Activated CD4-positive, alpha-beta T cell treated with anti-CD3 and anti-CD28 coated beads, Interleukin-2, amount 50 U/mL, for 4 hours (primary cell): ENCODE data around the gene TMBIM1.
A peak's percentile ranks its signal among the peaks of the same experiment; 100 is the strongest.

Source experiments
- DNase-seq, 2 experiments: peaks; one replicate each; pipeline ENCODE4 v3.0.0-alpha.2; 2020

TMBIM1 gene

DNA sequence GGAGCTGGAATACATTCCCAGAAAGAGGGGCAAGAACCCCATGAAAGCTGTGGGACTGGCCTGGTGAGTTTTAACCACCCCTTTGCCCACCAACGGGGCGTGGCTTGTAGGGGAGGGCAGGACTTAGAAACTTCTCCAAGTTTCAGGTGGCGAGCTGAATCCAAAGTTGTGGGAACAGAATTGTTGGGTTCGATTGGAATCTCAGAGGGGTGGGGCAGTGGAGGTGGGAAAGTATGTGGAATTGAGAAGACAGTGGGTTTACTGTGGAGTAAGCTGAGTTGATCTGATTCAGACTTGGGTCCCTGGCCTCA, 20.9 kb downstream of the TMBIM1 start:
- no peak for DNase-seq

DNA sequence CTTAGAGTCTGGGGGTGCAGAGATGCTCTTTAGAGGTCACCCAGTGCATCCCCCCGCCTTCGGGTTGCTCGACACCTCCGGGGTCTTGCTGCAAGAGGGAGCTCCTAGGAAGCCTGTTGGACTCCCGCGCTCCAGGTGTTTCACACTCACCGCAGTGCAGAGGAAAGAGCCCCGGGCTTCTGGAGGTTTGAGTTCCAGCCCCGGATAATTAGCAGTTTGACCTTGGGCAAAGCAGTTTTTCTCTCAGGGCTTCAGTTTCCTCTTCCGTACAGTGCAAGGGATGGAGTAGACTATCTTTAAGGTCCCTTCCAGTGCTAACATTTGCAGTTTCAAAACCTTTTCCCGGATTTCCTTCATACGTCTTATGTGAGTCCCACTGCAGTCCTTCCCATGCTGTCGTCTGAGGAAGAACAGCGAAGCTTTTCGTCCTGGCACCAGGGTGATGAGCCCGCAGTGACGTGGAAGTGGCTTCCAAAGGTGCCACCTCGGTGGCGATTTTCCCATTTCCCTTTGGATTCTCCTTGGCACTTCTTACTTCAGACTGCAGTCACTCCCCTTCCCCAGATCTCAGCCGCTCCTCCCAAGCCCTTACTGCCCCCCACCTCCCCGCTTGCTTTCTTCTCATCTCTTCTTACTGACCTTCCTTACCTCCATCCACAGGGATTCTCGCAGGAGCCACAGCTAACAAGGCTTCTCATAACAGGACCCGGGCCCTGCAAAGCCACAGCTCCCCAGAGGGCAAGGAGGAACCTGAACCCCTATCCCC, 21.4 kb downstream of the TMBIM1 start:
- no peak for DNase-seq

DNA sequence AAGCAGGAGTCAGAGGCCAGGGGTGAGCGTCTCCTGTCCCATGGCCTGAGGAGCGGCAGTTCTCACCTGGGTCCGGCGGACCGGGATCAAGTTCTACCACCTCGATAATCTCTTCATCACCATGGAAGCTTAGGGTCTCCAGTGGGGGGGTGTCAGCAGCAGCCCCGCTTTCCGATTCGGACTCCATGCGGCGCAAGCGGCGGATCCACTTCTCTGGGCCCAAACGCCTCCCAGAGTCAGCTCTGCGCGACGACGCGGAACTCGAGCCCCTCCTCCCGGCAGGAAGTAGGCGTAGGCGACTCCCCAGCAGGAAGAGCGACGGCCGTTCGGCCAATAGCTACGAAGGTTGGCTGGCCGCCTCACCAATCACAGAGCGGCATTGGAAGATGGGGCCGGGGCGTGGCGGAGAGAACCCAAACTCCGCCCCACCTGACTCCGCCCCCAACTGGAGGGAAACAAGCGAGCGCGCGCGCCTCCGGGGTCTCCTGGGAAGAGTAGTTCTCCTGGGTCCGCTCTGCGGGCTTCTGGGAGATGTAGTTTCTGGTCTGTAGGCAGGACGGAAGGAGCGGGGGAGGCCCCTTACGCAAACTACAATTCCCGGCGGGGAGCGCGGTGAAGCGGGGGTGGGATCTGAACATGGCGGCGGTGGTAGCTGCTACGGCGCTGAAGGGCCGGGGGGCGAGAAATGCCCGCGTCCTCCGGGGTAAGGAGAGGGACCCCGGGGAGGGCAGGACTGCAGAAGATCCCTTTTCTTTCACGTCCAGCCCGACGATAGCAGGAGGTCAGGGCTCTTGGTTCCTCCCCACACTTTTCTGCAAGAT, 22.2 kb downstream of the TMBIM1 start, which contains the start of the genes AAMP and PNKD:
AAMP (minus strand) TSS at position 238 of the 821 bp plus-strand sequence; CDS start at position 187, 51 bp downstream.
PNKD (plus strand) TSS at position 620 of the 821 bp plus-strand sequence; CDS start at position 637, 17 bp downstream.
- peak; percentile 100 for DNase-seq

DNA sequence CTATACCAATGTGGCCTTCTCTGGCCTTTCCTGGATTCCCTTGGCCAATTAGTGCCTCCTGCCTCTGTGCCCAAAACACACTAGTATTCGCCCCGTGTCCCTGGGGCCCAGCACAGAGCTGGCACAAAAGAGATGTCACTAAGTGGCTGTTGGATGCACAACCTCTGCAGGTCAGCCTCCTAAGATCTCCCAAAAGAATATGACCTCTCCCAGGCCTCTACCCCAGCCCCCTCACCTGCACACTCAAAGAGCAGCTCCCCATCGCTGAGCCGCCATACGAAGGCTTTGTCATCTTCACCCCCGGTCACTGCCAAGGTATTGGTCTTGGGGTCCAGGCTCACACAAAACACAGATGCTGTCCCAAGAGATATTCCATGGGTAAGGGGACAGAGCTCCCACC, 25.0 kb downstream of the TMBIM1 start:
- no peak for DNase-seq

DNA sequence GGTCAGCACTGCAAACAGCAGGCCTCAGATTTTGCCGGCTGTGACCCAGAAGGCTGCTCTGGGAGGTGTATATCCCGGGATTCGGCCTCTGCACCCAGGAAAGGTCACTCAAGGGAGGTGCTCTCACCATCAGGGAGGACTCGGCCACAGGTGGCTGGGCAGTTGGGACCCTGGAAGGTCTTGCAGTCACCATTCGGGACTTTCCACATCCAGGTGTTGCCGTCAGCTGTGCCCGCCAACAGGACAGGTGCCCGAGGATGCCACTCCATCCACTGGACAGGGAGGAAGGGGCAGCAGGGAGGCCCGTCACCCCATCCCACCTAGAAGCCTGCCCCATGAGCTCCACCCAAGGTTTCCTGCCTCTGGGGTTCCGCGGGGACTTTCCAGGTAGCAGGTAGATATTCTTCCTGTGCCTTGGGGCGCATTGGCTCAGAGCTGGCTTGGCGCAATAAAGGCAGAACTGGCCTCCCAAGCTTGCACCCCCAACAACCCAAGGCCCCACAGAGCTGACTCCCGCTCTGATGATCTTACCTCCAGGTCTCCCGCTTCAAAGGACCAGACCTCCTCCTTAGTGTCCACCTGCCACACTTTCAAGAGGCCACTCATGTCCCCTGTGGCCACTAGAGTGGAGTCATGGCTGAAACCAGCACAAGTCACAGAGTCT, 25.9 kb downstream of the TMBIM1 start:
- DNase-seq = no peak

- DNase-seq = no peak
Measured at GRCh38 chr2:218265626-218266025, 26.7 kb downstream of the TMBIM1 start.

DNA sequence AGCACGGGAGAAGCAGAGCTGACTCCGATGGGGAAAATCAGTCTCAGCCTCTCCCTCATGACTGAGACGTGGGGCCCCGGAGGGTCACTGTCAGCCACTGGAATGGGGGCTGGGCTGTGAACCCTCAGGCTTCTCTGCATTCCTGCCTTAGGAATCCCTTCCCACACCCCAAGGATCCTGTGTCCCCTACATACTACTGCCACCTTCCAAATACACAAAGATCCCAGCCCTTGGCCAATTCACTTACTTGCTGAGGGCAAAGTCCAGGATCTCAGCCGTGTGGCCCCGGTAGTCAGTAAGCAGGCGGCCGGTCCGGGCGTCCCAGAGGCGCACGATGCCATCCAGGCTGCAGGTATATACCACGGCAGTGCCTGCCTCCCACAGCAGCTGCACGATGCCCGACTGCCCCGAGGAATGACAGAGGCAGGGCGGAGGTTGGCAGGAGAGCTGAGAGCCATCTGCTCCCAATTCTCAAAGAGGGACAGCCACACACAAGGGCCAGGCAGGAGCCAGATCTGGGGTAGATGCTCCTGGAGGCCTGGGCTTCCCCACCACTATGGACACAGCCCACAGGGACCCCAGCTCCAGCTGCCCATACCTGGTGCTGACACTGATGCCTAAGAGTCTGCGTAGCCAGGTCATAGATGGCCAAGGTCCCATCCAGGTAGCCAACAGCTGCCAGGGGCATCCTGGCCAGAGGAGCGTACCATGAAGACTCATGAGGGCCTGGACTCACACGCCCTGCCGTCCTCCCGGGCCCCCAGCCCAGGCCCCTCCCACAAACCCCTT, 27.3 kb downstream of the TMBIM1 start:
- no peak for DNase-seq

GRCh38 chr2:218263817-218264641, 28.3 kb downstream of the TMBIM1 start:
- DNase-seq = no peak

GRCh38 chr2:218262631-218263586, 29.4 kb downstream of the TMBIM1 start:
- no peak for DNase-seq

DNA sequence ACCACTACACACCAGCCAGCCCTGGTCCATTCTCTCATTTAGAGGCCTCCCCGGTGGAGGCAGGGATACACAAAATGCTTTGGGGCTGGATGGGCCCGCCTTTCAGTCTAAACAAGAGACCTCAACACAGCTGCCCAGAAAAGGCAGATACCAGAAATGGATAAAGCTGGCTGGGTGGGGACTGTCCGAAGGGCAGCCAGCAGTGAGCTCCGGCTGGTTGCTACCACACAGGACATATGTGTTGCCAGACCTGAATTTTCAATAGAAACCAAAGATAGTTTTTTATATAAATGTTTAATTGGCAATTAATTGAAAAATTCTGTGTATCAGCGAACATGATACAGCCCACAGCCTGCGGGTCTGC, 30.1 kb downstream of the TMBIM1 start:
- DNase-seq = no peak

GRCh38 chr2:218261423-218262236, 30.7 kb downstream of the TMBIM1 start:
- DNase-seq = no peak

DNA sequence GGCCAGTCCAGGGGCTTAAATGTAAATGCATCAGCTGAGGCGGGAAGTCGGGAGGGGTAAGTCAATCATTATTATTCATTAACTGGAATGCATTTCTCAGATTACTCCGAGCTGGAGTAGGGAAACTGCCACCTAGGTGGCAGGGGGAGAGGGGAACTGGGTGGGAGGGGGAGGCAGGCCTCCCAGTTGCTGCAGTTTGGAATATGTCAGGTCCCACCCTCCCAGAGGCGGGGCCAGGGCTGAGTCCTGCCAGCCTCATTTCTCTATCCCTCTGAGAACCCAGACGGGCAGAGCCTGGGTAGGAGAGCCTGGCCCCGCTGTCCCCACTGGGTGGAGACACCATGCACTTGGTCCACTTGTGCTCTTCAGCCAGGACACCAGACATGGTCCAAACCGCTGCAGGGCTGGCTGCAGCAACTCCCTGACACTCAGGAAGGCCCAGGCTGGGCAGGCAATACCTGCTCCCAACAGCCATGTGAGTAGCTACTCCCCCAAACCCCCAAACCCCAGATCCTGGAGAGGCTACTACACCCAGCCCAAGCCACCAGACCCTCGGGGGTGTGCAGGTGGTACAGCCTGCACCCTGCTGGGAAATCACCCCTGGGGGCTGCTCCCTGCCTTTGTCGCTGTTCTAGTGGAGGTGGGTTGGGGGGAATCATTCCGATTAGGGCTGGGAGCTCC, 31.4 kb downstream of the TMBIM1 start, which contains the start of gene GPBAR1:
GPBAR1 (plus strand) TSS at position 274 of the 681 bp plus-strand sequence. CDS start 1,710 bp downstream, outside the sequence.
- no peak for DNase-seq

DNA sequence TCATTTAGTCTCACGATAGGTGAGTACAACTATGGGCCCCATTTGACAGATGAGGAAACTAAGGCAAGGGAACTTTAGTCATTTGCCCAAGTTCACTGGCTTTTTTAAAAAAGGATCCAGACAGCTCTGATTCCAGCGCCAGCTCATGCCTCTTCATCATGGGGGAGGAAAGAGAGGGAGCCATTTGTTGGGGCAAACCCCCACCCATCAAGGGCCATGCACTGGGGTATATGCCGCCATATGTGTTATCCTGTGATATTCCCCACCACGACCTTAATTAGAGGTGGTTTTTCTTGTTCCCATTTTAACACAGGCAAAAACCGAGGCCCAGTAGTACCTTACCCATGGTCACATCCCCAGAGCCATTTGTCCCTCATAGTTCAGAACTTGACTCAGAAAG, 32.1 kb downstream of the TMBIM1 start:
- no peak for DNase-seq

DNA sequence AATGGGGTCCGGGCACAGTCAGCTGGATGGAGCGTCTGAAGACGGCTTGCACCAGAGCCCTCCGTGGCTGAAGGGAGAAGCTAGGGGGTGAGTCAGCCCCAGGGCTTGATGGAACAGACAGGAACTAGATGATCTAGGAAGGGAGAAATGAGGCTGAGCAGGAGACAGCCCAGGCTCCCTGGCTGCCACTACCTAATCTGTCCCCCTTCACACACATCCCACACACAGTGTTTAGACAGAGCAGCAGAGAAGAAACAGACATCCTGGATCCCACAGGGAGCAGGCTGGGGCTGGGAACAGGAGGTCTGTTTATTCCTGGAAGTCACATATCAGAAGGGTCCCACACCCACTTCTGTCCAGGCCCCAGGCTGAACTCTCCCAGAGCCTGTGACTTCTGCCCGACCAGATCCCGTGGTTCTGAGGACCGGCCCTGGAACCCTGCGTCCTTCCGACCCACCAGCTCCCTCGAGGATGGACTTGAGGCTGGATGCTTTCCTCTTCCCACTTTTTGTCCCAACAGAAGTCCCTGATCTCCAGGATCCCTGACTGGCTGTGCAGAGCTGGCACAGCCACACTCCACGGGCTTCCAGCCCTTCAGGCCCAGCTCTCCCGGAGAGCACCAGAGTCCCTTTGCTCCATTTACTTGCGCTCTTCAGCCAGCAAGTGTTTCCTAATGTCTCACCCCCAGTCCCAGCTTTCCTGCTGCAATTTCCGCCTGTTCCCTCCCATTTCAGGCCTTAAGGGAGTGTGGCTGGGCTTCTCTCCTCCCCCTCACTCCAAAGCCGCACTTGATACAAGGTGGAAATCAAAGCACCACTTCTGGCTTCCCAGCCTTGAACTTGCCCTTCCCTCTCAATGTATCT, 33.0 kb downstream of the TMBIM1 start:
- DNase-seq = no peak

DNA sequence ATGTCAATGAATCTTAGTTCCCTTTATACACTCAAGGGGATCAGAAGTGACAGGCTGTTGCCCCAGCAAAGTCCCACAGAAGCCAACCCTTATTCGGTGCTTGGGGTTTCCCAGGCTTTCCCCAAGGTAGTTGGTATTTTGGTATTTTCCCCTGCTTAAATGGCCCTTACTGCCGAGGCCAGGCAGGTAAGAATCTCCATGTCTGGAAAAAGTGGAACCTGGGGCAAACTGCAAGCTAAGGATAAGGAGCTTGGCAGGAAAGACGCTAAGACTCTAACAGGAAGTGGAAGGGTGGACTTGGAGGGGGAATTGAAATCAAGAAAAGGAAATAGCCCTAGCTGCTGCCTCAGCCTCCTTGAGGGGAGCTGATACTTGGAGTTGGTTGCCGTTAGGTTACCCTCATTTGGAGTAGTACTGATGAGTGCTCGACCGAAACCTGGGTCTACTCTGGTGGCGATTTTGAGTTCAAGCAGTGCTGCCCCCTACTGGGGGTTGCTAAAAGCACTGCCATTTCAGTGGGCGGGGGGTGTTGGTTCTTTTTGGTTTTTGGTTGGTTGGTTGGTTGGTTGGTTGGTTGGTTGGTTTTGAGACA, 34.8 kb downstream of the TMBIM1 start:
- DNase-seq = peak; percentile 56 to 57

- DNase-seq = no peak
Measured at GRCh38 chr2:218256612-218257350, 35.5 kb downstream of the TMBIM1 start.

DNA sequence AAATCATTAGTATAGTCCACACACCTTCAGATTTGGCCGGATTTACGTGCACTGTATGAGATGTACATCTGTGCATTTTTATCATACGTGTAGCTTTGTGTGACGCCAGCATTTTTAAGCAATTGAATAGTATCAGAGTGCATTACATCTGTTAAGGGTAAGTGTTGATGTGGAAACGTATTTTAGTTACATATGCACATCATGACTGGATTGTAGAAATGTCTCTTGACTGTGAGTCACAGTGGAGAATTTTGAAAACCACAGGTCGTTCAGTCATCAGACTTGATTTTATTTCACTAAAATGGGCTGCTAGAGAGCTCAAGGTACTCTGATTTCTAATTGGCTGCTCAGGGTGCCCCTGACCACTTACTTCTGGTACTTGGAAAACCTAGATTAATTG, 36.9 kb downstream of the TMBIM1 start:
- DNase-seq = no peak
